ENCODE data around the gene CPNE8.

CPNE8 gene

GRCh38 chr12:38610808-38611350, 294.5 kb downstream of the CPNE8 start:
- Histone ChIP-seq H3K36me3 (no peaks in the 10 kb centered on the region), H3K4me1 (no peaks in the 10 kb centered on the region), H3K27ac (no peak overlapping the region), H3K4me3 (no peak overlapping the region), H3K9me3 (no peaks in the 10 kb centered on the region), H3K27me3 (no peaks in the 10 kb centered on the region)
- intact Hi-C loops (cut with DNase I; ENCODE audit: low total_unique reads): no loop called here
- TF ChIP-seq CTCF (IDR thresholded peaks at IDR 0.05): no peak
- DNase-seq: no peak

- no peak overlapping the region for H3K27ac ChIP-seq
- H3K4me1 ChIP-seq: no peaks in the 10 kb centered on the region
- no peaks in the 10 kb centered on the region for H3K27me3 ChIP-seq
- H3K9me3 ChIP-seq: no peaks in the 10 kb centered on the region
- no peak for TF ChIP-seq CTCF (IDR thresholded peaks at IDR 0.05)
- H3K4me3 ChIP-seq: no peak overlapping the region
- no peaks in the 10 kb centered on the region for H3K36me3 ChIP-seq
- no peak for DNase-seq
- intact Hi-C loops (cut with DNase I; ENCODE audit: low total_unique reads): no loop called here
These were observed 298.1 kb downstream of the CPNE8 start for GRCh38 chr12:38607295-38607694.

Data from tibial artery (tissue), 4 donors.